NCI-H2196 treated with DMSO at 0.1 percent for 48 hours (cell line): ENCODE results near the gene MACROD2.

ENCODE experiments used
- DNase-seq: peaks from one replicate; lab custom pipeline; 2025; ENCODE audit not compliant: unreplicated experiment; lab: John Stamatoyannopoulos, UW

The MACROD2 gene

GRCh38 chr20:15224199-15224598, 1228.9 kb downstream of the MACROD2 start:
- no peak for DNase-seq

- DNase-seq, result no peak
These were observed 1231.8 kb downstream of the MACROD2 start for GRCh38 chr20:15227102-15227501.

- DNase-seq, result no peak
These were observed 1236.9 kb downstream of the MACROD2 start for GRCh38 chr20:15232243-15232642.

- DNase-seq, result no peak
These were observed 1240.3 kb downstream of the MACROD2 start for GRCh38 chr20:15235471-15236198.

GRCh38 chr20:15236812-15237211, 1241.5 kb downstream of the MACROD2 start:
- DNase-seq, result no peak

- DNase-seq, result no peak
These were observed 1244.4 kb downstream of the MACROD2 start for GRCh38 chr20:15239542-15240206.

GRCh38 chr20:15240801-15241200, 1245.5 kb downstream of the MACROD2 start:
- DNase-seq, result no peak

GRCh38 chr20:15241681-15242080, 1246.4 kb downstream of the MACROD2 start:
- no peak for DNase-seq

GRCh38 chr20:15242773-15243172, 1247.5 kb downstream of the MACROD2 start:
- no peak for DNase-seq

GRCh38 chr20:15245896-15246295, 1250.6 kb downstream of the MACROD2 start:
- DNase-seq, result no peak

- no peak for DNase-seq
These were observed 1253.5 kb downstream of the MACROD2 start for GRCh38 chr20:15248618-15249395.

- DNase-seq, result no peak
These were observed 1255.9 kb downstream of the MACROD2 start for GRCh38 chr20:15251171-15251570.

GRCh38 chr20:15252304-15252703, 1257.0 kb downstream of the MACROD2 start:
- no peak for DNase-seq

GRCh38 chr20:15253431-15253830, 1258.1 kb downstream of the MACROD2 start:
- DNase-seq, result no peak

- no peak for DNase-seq
These were observed 1261.6 kb downstream of the MACROD2 start for GRCh38 chr20:15256676-15257568.

- no peak for DNase-seq
These were observed 1262.2 kb downstream of the MACROD2 start for GRCh38 chr20:15257569-15257870.

- no peak for DNase-seq
These were observed 1270.4 kb downstream of the MACROD2 start for GRCh38 chr20:15265581-15266309.

- no peak for DNase-seq
These were observed 1272.6 kb downstream of the MACROD2 start for GRCh38 chr20:15267935-15268334.

GRCh38 chr20:15278041-15278440, 1282.7 kb downstream of the MACROD2 start:
- no peak for DNase-seq

- no peak for DNase-seq
These were observed 1292.0 kb downstream of the MACROD2 start for GRCh38 chr20:15287329-15287728.
